GM03348 (cell line): ENCODE data around the gene NUP210L.
"Not testable (repeated sequence)": the region's sequence is repeated elsewhere in the genome, so short reads cannot be mapped to it uniquely, and the experiment has no call there.

Experiments used
- DNase-seq: peaks from one replicate; pipeline ENCODE4 v3.0.0; 2012; ENCODE audit warnings: low spot score

NUP210L gene

GRCh38 chr1:154170547-154171222 lies 15.8 kb upstream of the NUP210L start:
- no peak for DNase-seq

GRCh38 chr1:154167461-154167860 lies 12.6 kb upstream of the NUP210L start:
- no peak for DNase-seq

- DNase-seq: no peak
These were observed 11.3 kb upstream of the NUP210L start for GRCh38 chr1:154166207-154166606.

GRCh38 chr1:154159554-154159953 lies 4.7 kb upstream of the NUP210L start:
- no peak for DNase-seq

- no peak for DNase-seq
These were observed 3.6 kb upstream of the NUP210L start for GRCh38 chr1:154158307-154159125.

- DNase-seq: no peak
These were observed 2.8 kb upstream of the NUP210L start for GRCh38 chr1:154157520-154158306.

- DNase-seq: no peak
These were observed 378 bp upstream of the NUP210L start for GRCh38 chr1:154155251-154155650.

GRCh38 chr1:154154053-154154452 lies 820 bp downstream of the NUP210L start:
- DNase-seq: no peak

- peak; percentile 31 for DNase-seq
These were observed 3.6 kb downstream of the NUP210L start for GRCh38 chr1:154151311-154151710.

GRCh38 chr1:154148807-154149206 lies 6.1 kb downstream of the NUP210L start:
- DNase-seq: no peak

GRCh38 chr1:154147505-154147904 lies 7.4 kb downstream of the NUP210L start:
- not testable (repeated sequence) for DNase-seq

- no peak for DNase-seq
These were observed 8.9 kb downstream of the NUP210L start for GRCh38 chr1:154145986-154146385.

- no peak for DNase-seq
These were observed 12.5 kb downstream of the NUP210L start for GRCh38 chr1:154142358-154142757.

- DNase-seq: peak; percentile 46
These were observed 13.6 kb downstream of the NUP210L start for GRCh38 chr1:154141240-154141639.

- DNase-seq: no peak
These were observed 17.0 kb downstream of the NUP210L start for GRCh38 chr1:154137888-154138287.

- DNase-seq: no peak
These were observed 21.6 kb downstream of the NUP210L start for GRCh38 chr1:154133256-154133655.

GRCh38 chr1:154129391-154129970 lies 25.4 kb downstream of the NUP210L start:
- DNase-seq: no peak

GRCh38 chr1:154123205-154123604 lies 31.7 kb downstream of the NUP210L start:
- DNase-seq: not testable (repeated sequence)

- DNase-seq: no peak
These were observed 37.2 kb downstream of the NUP210L start for GRCh38 chr1:154117642-154118041.

- no peak for DNase-seq
These were observed 39.7 kb downstream of the NUP210L start for GRCh38 chr1:154115180-154115579.

- no peak for DNase-seq
These were observed 50.3 kb downstream of the NUP210L start for GRCh38 chr1:154104433-154105082.

GRCh38 chr1:154100141-154100540 lies 54.7 kb downstream of the NUP210L start:
- DNase-seq: not testable (repeated sequence)
